GM18951 (cell line): ENCODE measurements around the gene MUC4.
"Not testable (repeated sequence)": the region's sequence is repeated elsewhere in the genome, so short reads cannot be mapped to it uniquely, and the experiment has no call there.

ENCODE experiments used
- POLR2A ChIP-seq: IDR thresholded peaks from 4 replicates; pipeline ENCODE4 v1.6.1; 2011; ENCODE audit warnings: mild to moderate bottlenecking; ENCODE audit not compliant: insufficient read length, insufficient read depth; ENCODE audit errors: extremely low read depth
- in situ Hi-C: fragments of 300-500 bp; cut with MboI; formaldehyde crosslinking; loops from one replicate; pipeline ENCODE4 v1.12.0; 2022; ENCODE audit warnings: low sequenced_read_pairs, mixed read lengths, inconsistent platforms; ENCODE audit not compliant: unreplicated experiment

Gene MUC4

DNA sequence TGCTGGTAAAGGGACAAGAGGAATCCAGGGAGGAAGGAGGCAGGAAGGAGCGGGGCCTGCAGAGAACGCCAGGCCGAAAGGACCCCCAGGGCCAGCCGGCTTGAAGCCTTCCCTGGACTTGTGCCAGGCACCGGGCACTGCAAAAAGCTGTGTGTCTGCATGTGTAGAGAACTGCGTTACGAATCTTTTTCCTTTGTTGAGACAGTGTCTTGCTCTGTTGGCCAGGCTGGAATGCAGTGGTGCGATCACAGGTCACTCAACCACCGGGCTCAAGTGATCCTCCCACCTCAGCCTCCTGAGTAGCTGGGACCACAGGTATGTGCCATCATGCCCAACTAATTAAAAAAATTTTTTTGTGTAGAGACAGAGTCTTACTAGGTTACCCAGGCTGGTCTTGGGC is 17.0 kb upstream of the MUC4 start:
- no peak for TF ChIP-seq POLR2A
- in situ Hi-C loops, result no loop called here

GRCh38 chr3:195825857-195826804 is 14.4 kb upstream of the MUC4 start:
- in situ Hi-C loops, result no loop called here
- no peak for TF ChIP-seq POLR2A

DNA sequence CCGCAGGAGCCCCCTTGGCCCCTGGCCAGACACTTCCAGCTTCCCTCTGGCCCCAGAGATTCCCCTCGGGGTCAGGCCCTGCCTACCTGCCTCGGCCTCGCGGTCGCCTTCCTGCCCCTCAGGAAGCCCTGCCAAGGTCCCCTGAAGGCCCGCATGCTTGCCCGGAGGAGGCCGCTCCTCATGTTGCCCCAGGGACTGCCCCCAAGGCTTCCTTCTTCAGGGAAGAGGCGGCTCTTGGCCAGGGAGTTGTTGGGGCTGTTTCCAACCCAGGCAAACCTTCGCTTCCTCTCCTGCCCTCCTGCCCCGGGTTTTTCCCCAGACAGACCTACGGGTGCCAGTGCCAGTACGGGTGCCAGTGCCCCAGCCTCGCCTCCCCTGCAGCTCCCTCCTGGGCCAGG is 13.5 kb upstream of the MUC4 start:
- in situ Hi-C loops, result no loop called here
- no peak for TF ChIP-seq POLR2A

DNA sequence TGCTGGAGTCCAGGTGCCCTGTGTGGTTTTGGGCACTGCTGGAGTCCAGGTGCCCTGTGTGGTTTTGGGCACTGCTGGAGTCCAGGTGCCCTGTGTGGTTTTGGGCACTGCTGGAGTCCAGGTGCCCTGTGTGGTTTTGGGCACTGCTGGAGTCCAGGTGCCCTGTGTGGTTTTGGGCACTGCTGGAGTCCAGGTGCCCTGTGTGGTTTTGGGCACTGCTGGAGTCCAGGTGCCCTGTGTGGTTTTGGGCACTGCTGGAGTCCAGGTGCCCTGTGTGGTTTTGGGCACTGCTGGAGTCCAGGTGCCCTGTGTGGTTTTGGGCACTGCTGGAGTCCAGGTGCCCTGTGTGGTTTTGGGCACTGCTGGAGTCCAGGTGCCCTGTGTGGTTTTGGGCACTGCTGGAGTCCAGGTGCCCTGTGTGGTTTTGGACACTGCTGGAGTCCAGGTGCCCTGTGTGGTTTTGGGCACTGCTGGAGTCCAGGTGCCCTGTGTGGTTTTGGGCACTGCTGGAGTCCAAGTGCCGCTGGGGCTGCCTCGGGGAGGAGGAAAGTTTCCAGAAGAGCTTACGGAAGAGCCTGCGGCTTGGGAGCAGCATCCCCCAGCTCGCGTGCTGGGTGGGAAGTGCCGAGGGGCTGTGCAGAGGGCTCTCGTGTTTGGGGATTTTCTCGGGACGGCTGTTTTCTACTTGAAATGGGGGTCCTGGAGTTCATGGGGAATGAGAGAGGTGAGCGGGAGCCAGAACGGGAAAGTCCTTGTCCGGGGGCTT is 12.9 kb upstream of the MUC4 start:
- in situ Hi-C loops, result not testable (repeated sequence)

DNA sequence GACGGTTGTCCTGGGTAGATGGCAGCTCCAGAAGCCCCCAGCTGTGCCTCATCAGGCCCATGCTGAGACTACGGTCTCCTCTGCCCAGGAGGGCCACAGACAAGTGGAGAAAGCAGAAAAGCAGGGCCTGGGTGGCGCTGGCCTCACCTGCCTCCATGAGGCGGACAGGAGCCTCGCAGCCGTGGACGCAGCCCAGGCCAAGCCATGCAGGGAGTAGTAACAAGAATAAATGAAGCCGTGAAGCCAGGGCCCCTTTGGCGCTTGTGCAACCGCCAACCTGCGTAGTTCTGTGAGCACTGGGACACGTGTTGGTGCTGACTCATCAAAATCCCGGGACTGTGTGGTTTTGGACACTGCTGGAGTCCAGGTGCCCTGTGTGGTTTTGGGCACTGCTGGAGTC is 12.3 kb upstream of the MUC4 start:
- in situ Hi-C loops, result no loop called here
- no peak for TF ChIP-seq POLR2A

DNA sequence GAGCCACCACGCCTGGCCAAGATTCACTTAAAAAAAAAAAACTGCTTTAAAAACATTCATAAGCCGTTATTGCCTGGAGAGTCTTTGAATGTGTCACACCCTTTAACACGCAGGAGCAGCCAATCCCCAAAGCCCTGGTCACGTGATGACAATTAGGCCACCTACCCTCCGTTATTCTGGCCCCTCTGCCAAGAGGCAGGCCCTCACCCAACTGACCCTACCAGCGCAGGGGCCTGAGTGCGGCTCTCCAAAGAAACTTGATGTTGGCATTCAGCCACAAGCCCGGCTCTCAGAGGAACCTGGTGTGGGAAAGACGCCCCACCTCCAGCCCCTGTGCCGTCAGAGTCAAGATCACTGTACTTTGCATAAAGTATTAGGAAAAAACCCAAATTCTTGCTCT is 11.6 kb upstream of the MUC4 start:
- no peak for TF ChIP-seq POLR2A
- in situ Hi-C loops, result no loop called here

DNA sequence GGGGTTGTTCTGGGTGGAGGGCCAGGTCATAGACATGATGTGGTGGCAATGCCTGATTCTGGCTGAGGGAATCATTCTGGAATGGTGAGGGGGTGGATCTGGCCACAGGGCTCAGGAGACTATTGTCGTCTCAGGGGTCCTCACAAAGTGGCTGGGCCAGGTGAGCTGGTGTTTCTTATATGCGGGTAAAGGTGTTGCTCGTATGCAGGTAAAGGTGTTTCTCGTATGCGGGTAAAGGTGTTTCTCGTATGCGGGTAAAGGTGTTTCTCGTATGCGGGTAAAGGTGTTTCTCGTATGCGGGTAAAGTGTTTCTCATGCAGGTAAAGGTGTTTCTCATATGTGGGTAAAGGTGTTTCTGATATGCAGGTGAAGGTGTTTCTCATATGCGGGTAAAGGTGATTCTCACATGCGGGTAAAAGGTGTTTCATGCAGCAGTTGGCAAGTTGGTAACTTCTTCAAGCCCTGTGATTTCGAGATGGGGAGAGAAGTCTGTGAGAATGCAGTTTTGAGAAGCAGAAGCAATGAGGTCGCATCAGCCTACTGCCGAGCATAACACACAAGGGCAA is 10.5 kb upstream of the MUC4 start:
- TF ChIP-seq POLR2A, result no peak
- in situ Hi-C loops, result no loop called here

GRCh38 chr3:195821403-195822130 is 9.8 kb upstream of the MUC4 start:
- in situ Hi-C loops, result no loop called here

GRCh38 chr3:195820901-195821300 is 9.2 kb upstream of the MUC4 start:
- in situ Hi-C loops, result no loop called here

More at GRCh38 chr3:195821403-195822130, 9.8 kb upstream of the MUC4 start:
- TF ChIP-seq POLR2A, result no peak

GRCh38 chr3:195820186-195820585 is 8.5 kb upstream of the MUC4 start:
- in situ Hi-C loops, result no loop called here
- TF ChIP-seq POLR2A, result no peak

More at GRCh38 chr3:195820901-195821300, 9.2 kb upstream of the MUC4 start:
- no peak for TF ChIP-seq POLR2A

DNA sequence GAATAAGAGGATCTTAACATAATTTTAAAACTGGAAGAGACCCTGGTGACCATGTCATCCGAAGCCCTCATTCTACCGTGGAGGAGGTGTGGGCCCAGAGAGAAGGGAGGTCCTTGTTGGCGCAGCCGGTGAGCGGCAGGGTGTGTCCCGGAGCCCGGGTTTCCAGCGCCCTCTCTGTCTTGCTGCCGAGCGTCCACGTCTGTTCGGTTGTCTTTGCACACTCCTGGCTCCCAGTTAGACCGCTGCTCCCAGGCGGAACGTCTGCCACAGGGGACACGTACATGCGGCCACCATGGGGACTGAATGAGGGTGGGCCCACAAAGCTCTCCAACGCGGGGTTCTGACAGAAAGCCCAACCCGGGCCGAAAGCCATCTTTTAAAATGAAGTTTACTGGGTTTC is 6.6 kb upstream of the MUC4 start:
- in situ Hi-C loops, result no loop called here

GRCh38 chr3:195817578-195818135 is 5.9 kb upstream of the MUC4 start:
- TF ChIP-seq POLR2A, result no peak
- in situ Hi-C loops, result no loop called here

More for the DNA sequence above, 6.6 kb upstream of the MUC4 start:
- no peak for TF ChIP-seq POLR2A

DNA sequence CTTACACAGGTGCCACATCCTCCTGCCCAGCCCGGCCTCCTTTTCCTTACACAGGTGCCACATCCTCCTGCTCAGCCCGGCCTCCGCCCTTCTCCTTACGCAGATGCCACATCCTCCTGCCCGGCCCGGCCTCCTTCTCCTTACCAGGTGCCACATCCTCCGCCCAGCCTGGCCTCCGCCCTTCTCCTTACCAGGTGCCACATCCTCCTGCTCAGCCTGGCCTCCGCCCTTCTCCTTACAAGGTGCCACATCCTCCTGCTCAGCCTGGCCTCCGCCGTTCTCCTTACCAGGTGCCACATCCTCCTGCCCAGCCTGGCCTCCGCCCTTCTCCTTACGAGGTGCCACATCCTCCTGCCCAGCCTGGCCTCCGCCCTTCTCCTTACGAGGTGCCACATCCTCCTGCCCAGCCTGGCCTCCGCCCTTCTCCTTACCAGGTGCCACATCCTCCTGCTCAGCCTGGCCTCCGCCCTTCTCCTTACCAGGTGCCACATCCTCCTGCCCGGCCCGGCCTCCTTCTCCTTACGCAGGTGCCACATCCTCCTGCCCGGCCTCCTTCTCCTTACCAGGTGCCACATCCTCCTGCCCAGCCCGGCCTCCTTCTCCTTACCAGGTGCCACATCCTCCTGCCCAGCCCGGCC is 4.7 kb upstream of the MUC4 start:
- in situ Hi-C loops, result not testable (repeated sequence)
